Hematopoietic multipotent progenitor cell (in vitro differentiated cells): Measurements from ENCODE around the gene CTNNA2. TPM values are rescaled to one million over a fixed set of nuclear protein-coding genes. Genes with fewer than 3 reads are reported as not detected.
"Not testable (repeated sequence)": the region's sequence is repeated elsewhere in the genome, so short reads cannot be mapped to it uniquely, and the experiment has no call there.

Experiments
- DNase-seq, 3 donors: peaks; one replicate each; pipeline ENCODE4 v3.0.0-alpha.2; 2011 to 2015; ENCODE audit warnings: low read depth in 2 of 3, low spot score in 2 of 3
- total RNA-seq: library from RNA; depleted of rRNA; stranded (reverse); fragments of >200 nt; gene quantifications from one replicate; pipeline ENCODE4 v1.2.3, GENCODE V29; 2012

Gene CTNNA2
- total RNA-seq, 1 donor, result not detected

GRCh38 chr2:80061881-80062280 lies 549.0 kb downstream of the CTNNA2 start:
- DNase-seq, result no peak

- no peak for DNase-seq
Measured at GRCh38 chr2:80062298-80062697, 549.4 kb downstream of the CTNNA2 start.

GRCh38 chr2:80068038-80068731 lies 555.3 kb downstream of the CTNNA2 start:
- no peak for DNase-seq

- no peak for DNase-seq
Measured at GRCh38 chr2:80070587-80070986, 557.7 kb downstream of the CTNNA2 start.

GRCh38 chr2:80071941-80072340 lies 559.1 kb downstream of the CTNNA2 start:
- DNase-seq, result no peak

GRCh38 chr2:80073134-80073561 lies 560.3 kb downstream of the CTNNA2 start:
- DNase-seq, result peak in 2 of 3 donors; percentile 34 to 71

GRCh38 chr2:80074321-80075070 lies 561.6 kb downstream of the CTNNA2 start:
- no peak for DNase-seq

GRCh38 chr2:80075719-80076118 lies 562.9 kb downstream of the CTNNA2 start:
- DNase-seq, result no peak

GRCh38 chr2:80078290-80079036 lies 565.6 kb downstream of the CTNNA2 start:
- no peak for DNase-seq

- DNase-seq, result peak in 1 of 3 donors; percentile 18
Measured at GRCh38 chr2:80080957-80081356, 568.1 kb downstream of the CTNNA2 start.

- no peak for DNase-seq
Measured at GRCh38 chr2:80086831-80087230, 574.0 kb downstream of the CTNNA2 start.

GRCh38 chr2:80091237-80091636 lies 578.4 kb downstream of the CTNNA2 start:
- no peak for DNase-seq

GRCh38 chr2:80092474-80092873 lies 579.6 kb downstream of the CTNNA2 start:
- no peak for DNase-seq

GRCh38 chr2:80098503-80098902 lies 585.7 kb downstream of the CTNNA2 start:
- DNase-seq, result not testable (repeated sequence)

GRCh38 chr2:80102026-80102425 lies 589.2 kb downstream of the CTNNA2 start:
- DNase-seq, result no peak

- no peak for DNase-seq
Measured at GRCh38 chr2:80105015-80105640, 592.3 kb downstream of the CTNNA2 start.

- no peak for DNase-seq
Measured at GRCh38 chr2:80111185-80111584, 598.3 kb downstream of the CTNNA2 start.

- no peak for DNase-seq
Measured at GRCh38 chr2:80112790-80113189, 599.9 kb downstream of the CTNNA2 start.

- no peak for DNase-seq
Measured at GRCh38 chr2:80113399-80113798, 600.5 kb downstream of the CTNNA2 start.

- no peak for DNase-seq
Measured at GRCh38 chr2:80114812-80115211, 602.0 kb downstream of the CTNNA2 start.

GRCh38 chr2:80117401-80117800 lies 604.5 kb downstream of the CTNNA2 start:
- no peak for DNase-seq
